Hair follicular keratinocyte (primary cell): ENCODE results near the gene ACCSL. TPM values are rescaled to one million over a fixed set of nuclear protein-coding genes. Genes with fewer than 3 reads are reported as not detected.

Experiments
- total RNA-seq: library from RNA; depleted of rRNA; stranded (reverse); fragments of >200 nt; gene quantifications from 2 replicates; pipeline ENCODE4 v1.2.3, GENCODE V29; 2015

Gene ACCSL
- not detected in 2 replicates for total RNA-seq

GRCh38 chr11:44047931-44048431 is at the start of gene ACCSL:
Gene ACCSL, plus strand, starts transcription at chr11:44047981. Its CDS starts 56 bp downstream, at chr11:44048037.

GRCh38 chr11:44065841-44066731 is 18.3 kb downstream of the ACCSL start, which contains the start of gene ACCS:
Gene ACCS, plus strand, starts transcription at chr11:44066270. Its CDS starts 1,358 bp downstream, at chr11:44067628.

GRCh38 chr11:44095506-44096359 is 48.0 kb downstream of the ACCSL start, which contains the start of gene EXT2:
Gene EXT2, plus strand, starts transcription at chr11:44095678. Its CDS starts 12,035 bp downstream, at chr11:44107713.

Other genes starting within 250 kb of the ACCSL start
- gene ALKBH3, start 167.2 kb upstream of the ACCSL start, total RNA-seq = 36.0 and 45.8 TPM in 2 replicates
- not detected in 2 replicates for gene C11orf96, start 105.3 kb upstream of the ACCSL start, total RNA-seq
- gene ACCS, start 18.3 kb downstream of the ACCSL start, total RNA-seq = 0.65 and 1.6 TPM in 2 replicates
- gene EXT2, start 47.7 kb downstream of the ACCSL start, total RNA-seq = 120 and 193 TPM in 2 replicates